Brain pericyte (primary cell): ENCODE data around the gene BRMS1L.
"Not testable (repeated sequence)": the region's sequence is repeated elsewhere in the genome, so short reads cannot be mapped to it uniquely, and the experiment has no call there.

Source experiments
- DNase-seq: peaks from one replicate; pipeline ENCODE4 v3.0.0-alpha.2; 2012; ENCODE audit warnings: low read depth, low spot score

The BRMS1L gene

DNA sequence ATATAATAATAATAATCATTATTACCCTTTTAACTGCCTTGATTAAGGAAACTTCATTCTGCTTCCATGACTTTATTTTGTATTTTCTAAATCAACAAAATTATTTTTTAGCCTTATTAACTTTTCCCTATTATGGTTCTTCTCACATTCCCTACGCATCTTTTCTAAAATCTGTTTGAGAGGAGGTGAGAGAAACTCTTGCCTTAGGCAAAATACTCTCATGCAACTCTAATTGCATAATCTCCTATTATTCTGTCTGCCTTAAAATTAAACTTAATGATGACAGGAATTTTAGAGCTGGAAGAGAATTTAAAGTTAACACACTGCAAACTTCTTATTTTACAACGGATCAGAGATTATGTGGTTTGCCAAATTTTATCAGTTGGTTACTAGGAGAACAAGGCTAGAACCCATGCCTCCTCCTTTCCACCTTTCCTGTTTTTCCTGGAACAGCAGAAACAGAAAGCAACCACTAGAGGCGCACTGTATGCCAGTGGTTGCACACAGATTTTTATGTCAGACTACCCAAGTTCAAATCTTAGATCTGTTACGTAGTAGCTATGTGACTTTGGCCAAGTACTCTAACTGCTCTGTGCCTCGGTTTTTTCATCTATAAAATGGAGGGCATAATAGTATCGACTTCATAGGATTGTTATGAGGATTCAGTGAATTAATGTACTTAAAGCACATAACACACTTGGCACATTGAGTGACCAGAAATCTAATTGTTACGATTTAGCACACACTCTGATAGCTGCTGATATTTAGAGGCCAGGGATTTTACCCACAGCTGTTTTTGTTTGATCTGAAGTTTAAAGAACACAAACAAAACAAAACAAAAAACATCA, 4.3 kb upstream of the BRMS1L start:
- no peak for DNase-seq

DNA sequence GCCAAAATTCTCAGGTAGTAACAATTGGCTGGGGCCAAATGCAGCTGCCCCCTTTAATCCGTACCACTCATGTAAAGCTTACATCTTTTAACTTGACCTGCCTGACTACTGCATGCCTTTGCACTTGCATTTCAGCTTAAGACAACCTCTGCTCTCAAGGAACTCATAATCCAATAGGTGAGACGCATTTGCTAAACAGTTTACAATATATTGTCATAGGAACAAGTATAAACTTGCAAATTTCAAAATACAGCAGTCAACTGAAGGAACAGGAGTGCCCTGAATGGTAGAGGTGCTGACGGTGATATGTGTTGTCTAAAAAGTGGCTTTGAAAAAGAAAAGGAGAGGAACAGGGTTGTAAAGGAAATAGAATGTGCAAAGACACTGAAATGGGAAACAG, 3.6 kb upstream of the BRMS1L start:
- DNase-seq, result no peak

DNA sequence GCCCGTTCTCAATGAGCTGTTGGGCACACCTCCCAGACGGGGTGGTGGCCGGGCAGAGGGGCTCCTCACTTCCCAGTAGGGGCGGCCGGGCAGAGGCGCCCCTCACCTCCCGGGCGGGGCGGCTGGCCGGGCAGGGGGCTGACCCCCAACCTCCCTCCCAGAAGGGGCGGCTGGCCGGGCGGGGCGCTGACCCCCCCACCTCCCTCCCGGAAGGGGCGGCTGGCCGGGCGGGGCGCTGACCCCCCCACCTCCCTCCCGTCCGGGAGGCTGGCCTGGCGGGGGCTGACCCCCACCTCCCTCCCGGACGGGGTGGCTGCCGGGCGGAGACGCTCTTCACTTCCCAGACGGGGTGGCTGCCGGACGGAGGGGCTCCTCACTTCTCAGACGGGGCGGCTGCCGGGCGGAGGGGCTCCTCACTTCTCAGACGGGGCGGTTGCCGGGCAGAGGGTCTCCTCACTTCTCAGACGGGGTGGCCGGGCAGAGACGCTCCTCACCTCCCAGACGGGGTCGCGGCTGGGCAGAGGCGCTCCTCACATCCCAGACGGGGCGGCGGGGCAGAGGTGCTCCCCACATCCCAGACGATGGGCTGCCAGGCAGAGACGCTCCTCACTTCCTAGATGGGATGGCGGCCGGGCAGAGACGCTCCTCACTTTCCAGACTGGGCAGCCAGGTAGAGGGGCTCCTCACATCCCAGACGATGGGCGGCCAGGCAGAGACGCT, 1.5 kb upstream of the BRMS1L start:
- DNase-seq, result not testable (repeated sequence)

DNA sequence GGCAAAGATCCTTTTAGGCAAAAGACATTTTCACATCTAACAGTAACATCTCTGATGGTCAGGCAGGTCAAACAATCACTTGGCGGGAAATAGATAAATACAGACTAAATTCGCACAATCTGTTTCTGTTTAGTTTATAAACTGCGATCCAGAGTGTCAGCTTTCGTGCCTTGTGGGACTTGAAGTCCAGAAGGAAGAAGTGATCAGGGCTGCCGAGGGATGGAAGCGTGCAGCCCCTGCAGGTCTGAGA, 245 bp upstream of the BRMS1L start:
- no peak for DNase-seq

- DNase-seq, result no peak
Measured at GRCh38 chr14:35826952-35827416, 846 bp downstream of the BRMS1L start.

DNA sequence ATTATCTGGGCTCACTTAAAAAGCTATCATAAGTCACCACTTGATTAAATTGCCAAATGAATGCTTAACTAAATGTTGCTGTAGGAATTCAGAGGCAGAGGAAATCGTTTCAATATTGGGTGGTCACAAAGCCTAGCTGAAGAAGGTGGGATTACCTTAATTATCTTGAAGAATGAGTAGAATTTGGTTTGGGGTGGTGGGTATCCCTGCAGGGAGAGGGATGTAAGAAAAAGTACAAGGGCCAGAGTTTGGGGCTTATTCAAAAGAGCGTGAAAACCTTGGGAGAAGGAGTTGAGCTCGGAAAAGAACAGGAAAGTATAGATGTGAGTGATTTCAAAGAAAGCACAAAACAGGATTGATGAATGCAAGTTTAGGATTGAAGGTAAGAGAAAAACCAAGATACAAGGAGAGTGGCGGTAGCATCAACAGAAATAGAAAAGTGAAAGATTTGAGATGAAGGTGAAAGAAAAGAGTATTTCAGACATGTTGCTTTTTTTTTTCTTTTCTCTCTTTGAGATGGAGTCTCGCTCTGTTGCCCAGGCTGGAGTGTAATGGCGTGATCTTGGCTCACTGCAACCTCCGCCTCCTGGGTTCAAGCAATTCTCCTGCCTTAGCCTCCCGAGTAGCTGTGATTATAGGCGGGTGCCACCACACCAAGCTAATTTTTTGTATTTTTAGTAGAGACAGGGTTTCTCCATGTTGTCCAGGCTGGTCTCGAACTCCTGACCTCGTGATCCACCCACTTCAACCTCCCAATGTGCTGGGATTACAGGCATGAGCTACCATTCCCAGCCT, 1.7 kb downstream of the BRMS1L start:
- DNase-seq, result no peak

GRCh38 chr14:35829449-35829848, 3.3 kb downstream of the BRMS1L start:
- DNase-seq, result no peak

GRCh38 chr14:35835208-35835982, 9.3 kb downstream of the BRMS1L start:
- no peak for DNase-seq

- DNase-seq, result not testable (repeated sequence)
Measured at GRCh38 chr14:35841704-35842103, 15.6 kb downstream of the BRMS1L start.

GRCh38 chr14:35842245-35842644, 16.1 kb downstream of the BRMS1L start:
- not testable (repeated sequence) for DNase-seq

- no peak for DNase-seq
Measured at GRCh38 chr14:35844494-35844893, 18.4 kb downstream of the BRMS1L start.

GRCh38 chr14:35847636-35848035, 21.5 kb downstream of the BRMS1L start:
- no peak for DNase-seq

DNA sequence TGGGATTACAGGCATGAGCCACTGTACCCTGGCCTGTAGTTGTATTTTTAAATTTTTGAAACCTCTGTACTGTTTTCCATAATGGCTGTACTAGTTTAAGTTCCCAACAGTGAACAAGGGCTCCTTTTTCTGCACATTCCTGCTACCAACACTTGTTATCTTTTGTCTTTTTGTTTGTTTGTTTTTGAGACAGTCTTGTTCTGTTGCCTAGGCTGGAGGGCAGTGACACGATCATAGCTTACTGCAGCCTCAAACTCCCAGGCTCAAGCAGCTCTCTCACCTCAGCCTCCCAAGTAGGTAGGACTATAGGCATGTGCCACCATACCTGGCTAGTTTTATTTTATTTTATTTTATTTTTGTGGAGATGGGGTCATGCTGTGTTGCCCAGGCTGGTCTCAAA, 23.0 kb downstream of the BRMS1L start:
- DNase-seq, result no peak

GRCh38 chr14:35851823-35852222, 25.7 kb downstream of the BRMS1L start:
- no peak for DNase-seq

GRCh38 chr14:35853225-35853624, 27.1 kb downstream of the BRMS1L start:
- no peak for DNase-seq

DNA sequence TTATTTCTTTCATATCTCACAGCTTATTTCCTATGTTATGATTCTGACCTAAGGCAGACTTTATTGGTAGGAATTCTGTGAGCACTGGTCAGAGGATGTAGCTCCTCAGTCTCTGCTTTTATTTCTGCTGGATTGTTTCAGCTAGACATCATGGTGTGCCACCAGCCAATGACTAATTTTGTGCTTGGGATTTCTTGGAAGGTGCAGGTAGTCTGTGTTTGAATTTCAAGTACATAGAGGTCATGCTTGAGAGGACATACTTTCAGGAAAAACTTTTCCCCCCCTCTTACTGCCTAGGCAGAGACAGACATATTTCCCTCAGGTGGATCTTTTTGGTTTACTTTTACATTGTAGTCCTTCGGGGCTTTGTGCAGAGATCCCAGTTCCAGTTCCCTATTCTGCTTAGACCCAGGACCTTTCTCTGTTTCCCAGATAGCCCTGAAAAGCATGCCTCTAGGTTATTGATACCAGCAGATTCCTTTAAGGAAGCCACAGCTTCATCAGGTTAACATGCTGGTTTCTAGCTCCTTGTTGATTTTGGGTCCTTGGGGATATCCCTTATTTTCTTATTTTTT, 28.6 kb downstream of the BRMS1L start:
- DNase-seq, result no peak

DNA sequence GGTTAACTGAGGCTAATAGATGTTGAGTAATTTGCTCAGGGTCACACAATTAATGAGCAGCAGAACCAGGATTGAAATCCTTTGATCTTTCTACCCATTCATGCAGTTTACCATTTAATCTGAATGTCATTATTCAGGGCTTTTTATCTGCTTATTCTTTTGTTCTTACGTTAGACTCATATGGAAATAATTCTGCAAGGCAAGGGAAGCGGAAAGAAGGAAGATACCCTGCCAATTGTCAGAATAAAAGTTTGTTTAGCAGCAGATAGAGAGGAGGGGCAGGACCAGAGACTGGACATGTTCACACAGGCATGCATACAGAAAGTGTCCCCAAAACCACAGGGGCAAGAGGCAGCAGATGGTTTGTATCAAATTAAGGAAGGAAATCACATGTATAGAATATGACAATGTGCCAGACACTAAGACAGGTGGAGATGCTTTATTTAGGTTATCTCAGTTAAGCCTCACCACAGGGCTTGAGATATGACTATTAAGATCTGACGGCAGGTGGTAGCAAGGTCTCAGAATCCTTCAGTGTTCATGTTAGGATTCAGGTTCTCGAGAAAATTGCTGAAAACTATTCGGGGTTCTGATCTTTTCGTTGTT, 29.8 kb downstream of the BRMS1L start:
- DNase-seq, result no peak

DNA sequence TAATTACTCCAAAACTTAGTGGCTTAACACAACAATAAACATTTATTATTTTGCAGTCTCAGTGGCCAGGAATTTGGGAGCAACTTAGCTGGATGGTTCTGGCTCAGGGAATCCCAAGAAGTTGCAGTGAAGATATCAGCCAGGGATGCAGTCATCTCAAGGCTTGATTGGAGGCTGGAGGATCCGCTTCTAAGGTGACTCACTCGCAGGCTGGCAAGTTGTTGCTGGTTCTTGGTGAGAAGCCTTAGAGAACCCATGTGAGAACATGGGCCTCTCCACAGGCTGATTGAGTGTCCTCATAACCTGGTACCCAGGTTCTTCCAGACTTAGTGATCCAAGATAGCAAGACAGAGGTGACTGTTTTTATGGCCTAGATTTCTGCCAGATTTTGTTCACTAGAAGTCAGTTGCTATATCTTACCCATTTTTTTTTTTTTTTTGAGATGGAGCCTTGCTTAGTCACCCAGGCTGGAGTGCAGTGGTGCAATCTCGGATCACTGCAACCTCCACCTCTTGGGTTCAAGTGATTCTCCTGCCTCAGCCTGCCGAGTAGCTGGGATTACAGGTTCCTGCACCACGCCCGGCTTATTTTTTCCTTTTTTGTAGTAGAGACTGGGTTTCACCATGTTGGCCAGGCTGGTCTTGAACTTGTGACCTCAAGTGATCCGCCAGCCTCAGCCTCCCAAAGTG, 32.5 kb downstream of the BRMS1L start:
- DNase-seq, result no peak

- no peak for DNase-seq
Measured at GRCh38 chr14:35861204-35861868, 35.2 kb downstream of the BRMS1L start.
